A673 (cell line): ENCODE data around the gene NINJ1.

Source experiments
- CTCF ChIP-seq: fragments of 300-800, 200-600 bp; sonication (generic); conservative IDR thresholded peaks from 2 replicates; pipeline ENCODE4 v1.5.1; 2017; ENCODE audit warnings: low read depth, mild to moderate bottlenecking, antibody characterized with exemption, low read length, moderate library complexity, mixed read lengths
- EZH2 ChIP-seq: fragments of 200-600 bp; sonication (generic); IDR thresholded peaks from 2 replicates; pipeline ENCODE4 v1.6.1; 2017; ENCODE audit warnings: borderline replicate concordance, low read depth, mild to moderate bottlenecking, mixed read lengths, antibody characterized with exemption, low read length; ENCODE audit not compliant: poor library complexity, severe bottlenecking

GRCh38 chr9:93130861-93131481 lies 3.1 kb downstream of the NINJ1 start:
- no peak for TF ChIP-seq CTCF
- TF ChIP-seq EZH2 = no peak
